HEK293 (cell line): ENCODE data around the gene FAM83D.
A peak's percentile ranks its signal among the peaks of the same experiment; 100 is the strongest.

Experiments used
- CTCF ChIA-PET: fragments of 350-600 bp; formaldehyde crosslinking; extraction: SDS; loops from one replicate; lab custom pipeline; 2021; ENCODE audit warnings: antibody characterized with exemption; lab: Yijun Ruan, JAX
- POLR2A ChIA-PET: fragments of 300-600 bp; formaldehyde crosslinking; extraction: SDS; loops from one replicate; lab custom pipeline; 2020; ENCODE audit warnings: antibody characterized with exemption, inconsistent platforms; lab: Yijun Ruan, JAX
- H3K27ac ChIP-seq: fragments of 200-500 bp; sonication (Bioruptor generic); 2 replicates; pipeline ENCODE4 v1.5.1; 2014; ENCODE audit warnings: low read depth, low read length, control low read depth, inconsistent platforms; ENCODE audit errors: extremely low read depth
- H3K36me3 ChIP-seq, 2 experiments: fragments of 200-500 bp in 1 of 2; sonication (Bioruptor generic) in 1 of 2; 1 replicate in 1 of 2; 2 replicates in 1 of 2; pipeline ENCODE4 v1.5.1; 2014 to 2017; ENCODE audit warnings: inconsistent platforms in 2 of 2, low read length in 2 of 2; ENCODE audit not compliant: control insufficient read depth in 2 of 2, insufficient read depth in 1 of 2
- H3K4me1 ChIP-seq: fragments of 200-500 bp; sonication (Bioruptor generic); 2 replicates; pipeline ENCODE4 v1.5.1; 2014; ENCODE audit warnings: mild to moderate bottlenecking, low read length, inconsistent platforms; ENCODE audit not compliant: control insufficient read depth, insufficient read depth
- H3K4me3 ChIP-seq: 2 replicates; pipeline ENCODE4 v1.5.1; 2011; ENCODE audit warnings: low read depth, mild to moderate bottlenecking, control low read depth, low read length, moderate library complexity
- H3K9me3 ChIP-seq: fragments of 200-500 bp; sonication (Bioruptor generic); 2 replicates; pipeline ENCODE4 v1.5.1; 2014; ENCODE audit warnings: low read depth, low read length, inconsistent platforms; ENCODE audit not compliant: control insufficient read depth, insufficient read depth
- EGR2 ChIP-seq: fragments of 450-650 bp; formaldehyde crosslinking; IDR thresholded peaks from 2 replicates; pipeline ENCODE4 v1.5.1; 2016; ENCODE audit warnings: low read depth, missing biosample characterization, missing genetic modification characterization
- GLIS1 ChIP-seq: fragments of 450-650 bp; formaldehyde crosslinking; IDR thresholded peaks from 2 replicates; pipeline ENCODE4 v1.5.1; 2016; ENCODE audit warnings: missing biosample characterization, missing genetic modification characterization
- OSR2 ChIP-seq: fragments of 450-650 bp; formaldehyde crosslinking; IDR thresholded peaks from 2 replicates; pipeline ENCODE4 v1.5.1; 2016; ENCODE audit warnings: missing biosample characterization, missing genetic modification characterization
- ZIC2 ChIP-seq: fragments of 450-650 bp; formaldehyde crosslinking; IDR thresholded peaks from 2 replicates; pipeline ENCODE4 v1.5.1; 2016; ENCODE audit warnings: missing biosample characterization, missing genetic modification characterization
- ZNF24 ChIP-seq: fragments of 450-650 bp; formaldehyde crosslinking; IDR thresholded peaks from 2 replicates; pipeline ENCODE4 v1.5.1; 2016; ENCODE audit warnings: missing biosample characterization, missing genetic modification characterization
- ZNF341 ChIP-seq: fragments of 450-650 bp; formaldehyde crosslinking; IDR thresholded peaks from 2 replicates; pipeline ENCODE4; 2016; ENCODE audit warnings: low read depth, missing biosample characterization, missing genetic modification characterization
- ZNF596 ChIP-seq: fragments of 450-650 bp; IDR thresholded peaks from 2 replicates; pipeline ENCODE4 v1.5.0; 2018; ENCODE audit warnings: missing biosample characterization, mild to moderate bottlenecking, missing genetic modification characterization, moderate library complexity
- ZNF626 ChIP-seq: fragments of 450-650 bp; sonication (Bioruptor Pico); formaldehyde crosslinking; IDR thresholded peaks from 2 replicates; pipeline ENCODE4 v1.5.1; 2018; ENCODE audit warnings: missing biosample characterization, missing genetic modification characterization, inconsistent platforms
- TF ChIP-seq, protein P1 (sequence below): fragments of 450-650 bp; formaldehyde crosslinking; IDR thresholded peaks from 2 replicates; pipeline ENCODE4 v1.5.1; 2017; ENCODE audit warnings: missing biosample characterization, missing genetic modification characterization
- TF ChIP-seq, protein P2 (sequence below): sonication (generic); formaldehyde crosslinking; IDR thresholded peaks from 2 replicates; pipeline ENCODE4 v1.8.1; 2022; ENCODE audit warnings: mild to moderate bottlenecking, moderate library complexity, missing genetic modification reagents
- TF ChIP-seq, protein P3 (sequence below): fragments of 450-650 bp; formaldehyde crosslinking; IDR thresholded peaks from 2 replicates; pipeline ENCODE4 v1.5.1; 2016; ENCODE audit warnings: missing biosample characterization, missing genetic modification characterization
- TF ChIP-seq, protein P4 (sequence below): fragments of 450-650 bp; formaldehyde crosslinking; IDR thresholded peaks from 2 replicates; pipeline ENCODE4 v1.5.1; 2016; ENCODE audit warnings: missing biosample characterization, missing genetic modification characterization

The FAM83D gene

DNA sequence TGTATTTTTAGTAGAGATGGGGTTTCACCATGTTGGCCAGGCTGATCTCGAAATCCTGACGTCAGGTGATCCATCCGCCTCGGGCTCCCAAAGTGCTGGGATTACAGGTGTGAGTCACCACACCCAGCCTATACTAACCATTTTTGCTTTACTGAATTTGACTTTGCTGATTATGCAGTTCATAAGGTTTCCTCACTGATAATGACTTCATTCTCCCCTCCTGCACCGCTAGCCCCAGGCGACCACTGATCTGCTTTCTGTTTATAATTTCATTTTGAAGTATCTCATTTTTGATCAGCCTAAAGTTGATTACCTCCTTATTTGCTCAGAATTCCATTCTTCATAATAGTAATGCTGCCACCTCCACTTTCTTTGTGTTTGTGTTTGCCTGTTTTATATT, 48.7 kb upstream of the FAM83D start (continued):
- no peak for TF ChIP-seq ZNF596 (tag by site-specific recombination)
- TF ChIP-seq, protein P1, sequence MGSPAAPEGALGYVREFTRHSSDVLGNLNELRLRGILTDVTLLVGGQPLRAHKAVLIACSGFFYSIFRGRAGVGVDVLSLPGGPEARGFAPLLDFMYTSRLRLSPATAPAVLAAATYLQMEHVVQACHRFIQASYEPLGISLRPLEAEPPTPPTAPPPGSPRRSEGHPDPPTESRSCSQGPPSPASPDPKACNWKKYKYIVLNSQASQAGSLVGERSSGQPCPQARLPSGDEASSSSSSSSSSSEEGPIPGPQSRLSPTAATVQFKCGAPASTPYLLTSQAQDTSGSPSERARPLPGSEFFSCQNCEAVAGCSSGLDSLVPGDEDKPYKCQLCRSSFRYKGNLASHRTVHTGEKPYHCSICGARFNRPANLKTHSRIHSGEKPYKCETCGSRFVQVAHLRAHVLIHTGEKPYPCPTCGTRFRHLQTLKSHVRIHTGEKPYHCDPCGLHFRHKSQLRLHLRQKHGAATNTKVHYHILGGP (tag by site-specific recombination), result no peak
- TF ChIP-seq ZIC2, result no peak

DNA sequence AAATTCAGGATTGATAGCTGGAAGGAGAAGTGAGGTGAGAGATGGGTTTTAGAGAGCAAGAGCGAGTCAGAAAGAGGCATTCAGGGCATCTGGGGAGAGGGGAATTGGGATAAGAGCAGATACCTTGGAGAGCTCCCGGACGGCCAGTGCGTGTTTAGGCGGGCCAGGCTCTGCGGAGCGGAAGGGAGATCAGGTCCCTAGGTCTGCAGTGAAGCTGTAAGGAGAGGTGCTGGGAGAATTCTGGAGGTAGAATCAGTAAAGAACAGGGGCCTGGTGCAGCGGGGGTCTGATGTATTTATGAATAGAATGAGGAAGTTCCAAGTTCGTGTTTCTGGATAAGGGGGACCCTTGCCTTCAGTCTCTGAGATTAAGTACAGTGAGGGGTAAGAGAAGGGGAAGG, 47.4 kb upstream of the FAM83D start:
- Histone ChIP-seq H3K36me3 (no peaks in the 10 kb centered on the region), H3K4me1 (no peaks in the 10 kb centered on the region), H3K9me3 (no peaks in the 10 kb centered on the region), H3K4me3 (no peak overlapping the region), H3K27ac (no peak overlapping the region)
- POLR2A ChIA-PET, result no interaction called here
- CTCF ChIA-PET, result interaction anchor here (0.7 to 1.1 kb wide), 4 partner anchors 14 to 220 kb away, joined by 3 to 7 read pairs (median 4); partner anchors contain the start of gene FAM83D
- TF ChIP-seq, protein P2, sequence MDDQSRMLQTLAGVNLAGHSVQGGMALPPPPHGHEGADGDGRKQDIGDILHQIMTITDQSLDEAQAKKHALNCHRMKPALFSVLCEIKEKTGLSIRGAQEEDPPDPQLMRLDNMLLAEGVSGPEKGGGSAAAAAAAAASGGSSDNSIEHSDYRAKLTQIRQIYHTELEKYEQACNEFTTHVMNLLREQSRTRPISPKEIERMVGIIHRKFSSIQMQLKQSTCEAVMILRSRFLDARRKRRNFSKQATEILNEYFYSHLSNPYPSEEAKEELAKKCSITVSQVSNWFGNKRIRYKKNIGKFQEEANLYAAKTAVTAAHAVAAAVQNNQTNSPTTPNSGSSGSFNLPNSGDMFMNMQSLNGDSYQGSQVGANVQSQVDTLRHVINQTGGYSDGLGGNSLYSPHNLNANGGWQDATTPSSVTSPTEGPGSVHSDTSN (CRISPR knock-in tag), result no peak
- TF ChIP-seq, protein P3, sequence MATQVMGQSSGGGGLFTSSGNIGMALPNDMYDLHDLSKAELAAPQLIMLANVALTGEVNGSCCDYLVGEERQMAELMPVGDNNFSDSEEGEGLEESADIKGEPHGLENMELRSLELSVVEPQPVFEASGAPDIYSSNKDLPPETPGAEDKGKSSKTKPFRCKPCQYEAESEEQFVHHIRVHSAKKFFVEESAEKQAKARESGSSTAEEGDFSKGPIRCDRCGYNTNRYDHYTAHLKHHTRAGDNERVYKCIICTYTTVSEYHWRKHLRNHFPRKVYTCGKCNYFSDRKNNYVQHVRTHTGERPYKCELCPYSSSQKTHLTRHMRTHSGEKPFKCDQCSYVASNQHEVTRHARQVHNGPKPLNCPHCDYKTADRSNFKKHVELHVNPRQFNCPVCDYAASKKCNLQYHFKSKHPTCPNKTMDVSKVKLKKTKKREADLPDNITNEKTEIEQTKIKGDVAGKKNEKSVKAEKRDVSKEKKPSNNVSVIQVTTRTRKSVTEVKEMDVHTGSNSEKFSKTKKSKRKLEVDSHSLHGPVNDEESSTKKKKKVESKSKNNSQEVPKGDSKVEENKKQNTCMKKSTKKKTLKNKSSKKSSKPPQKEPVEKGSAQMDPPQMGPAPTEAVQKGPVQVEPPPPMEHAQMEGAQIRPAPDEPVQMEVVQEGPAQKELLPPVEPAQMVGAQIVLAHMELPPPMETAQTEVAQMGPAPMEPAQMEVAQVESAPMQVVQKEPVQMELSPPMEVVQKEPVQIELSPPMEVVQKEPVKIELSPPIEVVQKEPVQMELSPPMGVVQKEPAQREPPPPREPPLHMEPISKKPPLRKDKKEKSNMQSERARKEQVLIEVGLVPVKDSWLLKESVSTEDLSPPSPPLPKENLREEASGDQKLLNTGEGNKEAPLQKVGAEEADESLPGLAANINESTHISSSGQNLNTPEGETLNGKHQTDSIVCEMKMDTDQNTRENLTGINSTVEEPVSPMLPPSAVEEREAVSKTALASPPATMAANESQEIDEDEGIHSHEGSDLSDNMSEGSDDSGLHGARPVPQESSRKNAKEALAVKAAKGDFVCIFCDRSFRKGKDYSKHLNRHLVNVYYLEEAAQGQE (tag by site-specific recombination), result peak; percentile 98

DNA sequence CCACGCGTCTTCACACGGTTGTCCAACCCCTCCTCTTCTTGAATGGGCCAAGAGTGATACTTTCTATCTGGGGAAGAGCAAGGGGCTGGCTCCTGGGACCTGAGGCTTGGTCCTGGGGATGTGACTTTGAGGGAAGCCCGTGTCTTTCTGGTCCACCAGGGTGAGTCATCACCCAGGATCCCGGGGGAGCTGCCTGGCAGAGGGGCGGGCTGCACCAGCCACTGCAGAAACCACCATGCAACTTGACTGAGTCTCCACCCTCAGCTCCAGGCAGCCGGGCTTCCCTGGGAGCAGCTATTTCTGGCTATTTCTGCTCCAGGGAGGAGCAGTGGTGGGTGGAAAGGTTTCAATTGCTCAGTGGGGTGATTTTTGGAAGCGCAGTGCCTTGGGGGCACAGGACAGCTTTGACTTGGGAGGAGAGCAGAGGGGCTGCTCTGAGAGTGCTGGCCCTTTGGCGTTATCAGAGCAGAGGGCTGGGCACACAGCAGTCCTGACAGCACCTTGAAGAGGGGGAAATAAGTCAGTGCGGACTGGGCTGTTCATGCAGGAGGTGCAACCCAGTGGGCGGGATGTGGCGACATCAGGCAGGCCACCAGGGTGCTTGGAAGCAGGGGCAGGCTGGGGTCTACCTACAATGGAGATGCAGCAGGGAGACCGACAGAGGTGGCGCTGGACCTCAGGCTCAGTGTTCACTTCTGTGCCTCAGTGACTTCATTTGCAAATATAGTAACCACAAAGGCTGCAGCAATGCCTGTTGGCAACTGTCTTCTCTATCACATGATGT, 45.1 kb upstream of the FAM83D start:
- CTCF ChIA-PET, result interaction anchor here (2.6 kb wide), 1 partner anchor 12 kb away, joined by 22 read pairs; no protein-coding TSS in a partner anchor
- no peaks in the 10 kb centered on the region for H3K9me3 ChIP-seq
- H3K36me3 ChIP-seq, result no peaks in the 10 kb centered on the region
- no peak overlapping the region for H3K27ac ChIP-seq
- POLR2A ChIA-PET, result no interaction called here
- no peak overlapping the region for H3K4me3 ChIP-seq
- no peaks in the 10 kb centered on the region for H3K4me1 ChIP-seq
- TF ChIP-seq OSR2 (tag by site-specific recombination) (no peak), EGR2 (peak; percentile 18; the same call in 1 of the 2 replicates), ZIC2 (peak; percentile 77), ZNF24 (no peak), GLIS1 (tag by site-specific recombination) (peak; percentile 37; the same call in 1 of the 2 replicates), ZNF626 (tag by site-specific recombination) (no peak), ZNF341 (peak; percentile 51; the same call in 1 of the 2 replicates)

DNA sequence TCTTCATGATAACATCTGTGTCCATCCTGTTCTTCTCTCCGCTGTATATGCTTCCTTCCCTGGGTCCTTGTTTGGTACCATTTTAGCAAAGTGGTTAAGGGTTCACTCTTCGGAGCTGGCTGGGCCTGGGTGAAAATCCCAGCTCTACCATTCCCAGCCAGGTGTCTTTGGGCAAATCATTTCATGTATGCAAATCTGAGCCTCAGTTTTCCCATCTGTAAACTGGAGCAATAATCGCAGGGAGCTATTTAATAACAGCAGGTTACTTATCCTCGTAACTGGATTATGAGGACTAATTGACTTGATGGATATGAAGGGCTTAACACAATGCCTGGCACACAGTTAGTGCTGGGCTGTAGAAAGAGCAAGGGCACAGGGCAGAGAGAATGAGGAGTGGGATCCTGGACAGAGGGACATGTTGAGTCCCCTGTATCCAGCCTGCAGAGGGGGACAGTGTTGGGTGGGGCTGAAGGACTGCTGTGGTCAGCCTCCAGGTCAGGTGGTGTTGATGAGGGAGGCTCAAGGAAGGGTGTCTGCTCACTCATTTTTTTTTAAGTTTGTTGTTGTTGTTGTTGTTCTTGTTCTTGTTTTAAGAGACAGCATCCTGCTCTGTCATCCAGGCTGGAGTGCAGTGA, 44.3 kb upstream of the FAM83D start:
- ChIA-PET CTCF (interaction anchor here (0.7 to 2.6 kb wide), 4 partner anchors 11 to 566 kb away, joined by 3 to 22 read pairs (median 4); no protein-coding TSS in a partner anchor), POLR2A (no interaction called here)
- TF ChIP-seq, protein P4, sequence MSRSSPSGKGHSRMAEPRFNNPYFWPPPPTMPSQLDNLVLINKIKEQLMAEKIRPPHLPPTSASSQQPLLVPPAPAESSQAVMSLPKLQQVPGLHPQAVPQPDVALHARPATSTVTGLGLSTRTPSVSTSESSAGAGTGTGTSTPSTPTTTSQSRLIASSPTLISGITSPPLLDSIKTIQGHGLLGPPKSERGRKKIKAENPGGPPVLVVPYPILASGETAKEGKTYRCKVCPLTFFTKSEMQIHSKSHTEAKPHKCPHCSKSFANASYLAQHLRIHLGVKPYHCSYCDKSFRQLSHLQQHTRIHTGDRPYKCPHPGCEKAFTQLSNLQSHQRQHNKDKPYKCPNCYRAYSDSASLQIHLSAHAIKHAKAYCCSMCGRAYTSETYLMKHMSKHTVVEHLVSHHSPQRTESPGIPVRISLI (tag by site-specific recombination), result no peak
- Histone ChIP-seq H3K27ac (no peak overlapping the region), H3K36me3 (no peaks in the 10 kb centered on the region), H3K9me3 (no peaks in the 10 kb centered on the region), H3K4me3 (no peak overlapping the region), H3K4me1 (no peaks in the 10 kb centered on the region)
